Activated CD8-positive, alpha-beta T cell treated with anti-CD3 and anti-CD28 coated beads for 36 hours (primary cell): ENCODE measurements around the gene ANXA9. TPM values are rescaled to one million over a fixed set of nuclear protein-coding genes. Genes with fewer than 3 reads are reported as not detected.

Source experiments
- ATAC-seq: fragments of 200-7000 bp; cut with Tn5 transposase; one replicate; pipeline ENCODE4 v1.10.0; 2021; ENCODE audit warnings: mild to moderate bottlenecking, moderate library complexity
- CTCF ChIA-PET: fragments of 350-600 bp; sonication (Branson Sonifier 250); formaldehyde crosslinking; loops from one replicate; lab custom pipeline; 2021; ENCODE audit warnings: antibody characterized with exemption; lab: Charles Lee
- POLR2A ChIA-PET: fragments of 350-600 bp; sonication (Branson Sonifier 250); formaldehyde crosslinking; loops from one replicate; lab custom pipeline; 2021; ENCODE audit warnings: antibody characterized with exemption; lab: Charles Lee
- DNase-seq: peaks from one replicate; pipeline ENCODE4 v3.0.0-alpha.2; 2020
- H3K27ac Mint-ChIP-seq: one replicate; pipeline ENCODE4 v1.8.0; 2021; ENCODE audit warnings: mild to moderate bottlenecking, mixed read lengths
- H3K27me3 Mint-ChIP-seq: one replicate; pipeline ENCODE4 v1.8.0; 2021; ENCODE audit warnings: mixed read lengths
- H3K36me3 Mint-ChIP-seq: one replicate; pipeline ENCODE4 v1.8.0; 2021; ENCODE audit warnings: low read depth, mixed read lengths
- H3K4me1 Mint-ChIP-seq: one replicate; pipeline ENCODE4 v1.8.0; 2021; ENCODE audit warnings: low read depth, mixed read lengths
- H3K4me3 Mint-ChIP-seq: one replicate; pipeline ENCODE4 v1.8.0; 2021; ENCODE audit warnings: mild to moderate bottlenecking, moderate library complexity, mixed read lengths
- H3K9me3 Mint-ChIP-seq: one replicate; pipeline ENCODE4 v1.8.0; 2021; ENCODE audit warnings: mixed read lengths
- intact Hi-C: fragments of 100-400 bp; cut with micrococcal nuclease; formaldehyde crosslinking; loops from one replicate; pipeline ENCODE4 v1.10.0; 2022
- total RNA-seq, 2 experiments: library from RNA; stranded (reverse); gene quantifications; one replicate each; pipeline ENCODE4 v1.2.3, GENCODE V29; 2021
- TF ChIP-seq, protein P1 (sequence below): fragments of 200-600 bp; IDR thresholded peaks from one replicate; pipeline ENCODE4 v1.8.0; 2022; ENCODE audit warnings: antibody characterized with exemption, mild to moderate bottlenecking

ANXA9 gene
- total RNA-seq, 2 experiments from 2014 or later: 0.25 TPM; not detected in 1

DNA sequence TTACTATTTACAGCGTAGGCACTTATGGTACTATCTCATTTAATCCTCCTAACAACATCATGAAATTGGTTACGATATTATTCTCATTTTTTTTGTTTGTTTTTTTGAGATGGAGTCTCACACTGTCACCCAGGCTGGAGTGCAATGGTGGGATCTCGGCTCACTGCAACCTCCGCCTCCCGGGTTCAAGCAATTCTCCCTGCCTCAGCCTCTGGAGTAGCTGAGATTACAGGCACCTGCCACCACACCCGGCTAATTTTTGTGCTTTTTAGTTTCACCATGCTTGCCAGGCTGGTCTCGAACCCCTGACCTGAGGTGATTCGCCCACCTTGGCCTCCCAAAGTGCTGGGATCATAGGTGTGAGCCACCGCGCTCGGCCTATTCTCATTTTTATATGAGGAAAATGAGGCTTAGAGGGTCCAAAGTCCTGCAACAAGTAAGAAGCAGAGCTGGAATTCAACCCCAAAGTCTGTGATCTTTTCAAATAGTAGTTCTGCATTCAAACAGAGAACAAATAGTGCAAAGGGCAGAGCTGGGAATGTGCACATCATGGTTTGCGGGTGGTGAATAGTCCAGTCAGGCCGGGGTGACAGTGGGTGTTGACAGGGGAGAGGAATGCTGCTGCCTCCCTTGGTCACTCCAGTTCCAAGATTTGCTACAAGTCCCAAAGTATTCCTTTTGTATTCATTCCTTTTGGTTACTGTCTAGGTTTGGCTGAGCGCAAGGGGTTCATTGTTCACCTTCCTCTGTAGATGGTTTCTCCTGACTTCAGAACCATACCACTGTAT, 30.8 kb downstream of the ANXA9 start:
- CTCF ChIA-PET: interaction anchor here (0.7 to 3.9 kb wide), 7 partner anchors 11 to 628 kb away, joined by 3 to 14 read pairs (median 5); partner anchors contain the start of gene TNFAIP8L2
- intact Hi-C loops: no loop called here
- ATAC-seq: no peak
- Mint-ChIP-seq H3K27me3 (no peaks in the 10 kb centered on the region), H3K4me3 (no peak overlapping the region), H3K4me1 (peaks cover 38% of the 10 kb centered on the region), H3K9me3 (no peaks in the 10 kb centered on the region), H3K36me3 (peaks cover 3% of the 10 kb centered on the region), H3K27ac (no peak overlapping the region)
- DNase-seq: no peak
- POLR2A ChIA-PET: interaction anchor here (0.7 kb wide), 1 partner anchor 18 kb away, joined by 3 read pairs; no protein-coding TSS in a partner anchor
- TF ChIP-seq, protein P1, sequence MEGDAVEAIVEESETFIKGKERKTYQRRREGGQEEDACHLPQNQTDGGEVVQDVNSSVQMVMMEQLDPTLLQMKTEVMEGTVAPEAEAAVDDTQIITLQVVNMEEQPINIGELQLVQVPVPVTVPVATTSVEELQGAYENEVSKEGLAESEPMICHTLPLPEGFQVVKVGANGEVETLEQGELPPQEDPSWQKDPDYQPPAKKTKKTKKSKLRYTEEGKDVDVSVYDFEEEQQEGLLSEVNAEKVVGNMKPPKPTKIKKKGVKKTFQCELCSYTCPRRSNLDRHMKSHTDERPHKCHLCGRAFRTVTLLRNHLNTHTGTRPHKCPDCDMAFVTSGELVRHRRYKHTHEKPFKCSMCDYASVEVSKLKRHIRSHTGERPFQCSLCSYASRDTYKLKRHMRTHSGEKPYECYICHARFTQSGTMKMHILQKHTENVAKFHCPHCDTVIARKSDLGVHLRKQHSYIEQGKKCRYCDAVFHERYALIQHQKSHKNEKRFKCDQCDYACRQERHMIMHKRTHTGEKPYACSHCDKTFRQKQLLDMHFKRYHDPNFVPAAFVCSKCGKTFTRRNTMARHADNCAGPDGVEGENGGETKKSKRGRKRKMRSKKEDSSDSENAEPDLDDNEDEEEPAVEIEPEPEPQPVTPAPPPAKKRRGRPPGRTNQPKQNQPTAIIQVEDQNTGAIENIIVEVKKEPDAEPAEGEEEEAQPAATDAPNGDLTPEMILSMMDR: no peak

GRCh38 chr1:151013518-151013917, 31.4 kb downstream of the ANXA9 start:
- no peaks in the 10 kb centered on the region for H3K27me3 Mint-ChIP-seq
- H3K36me3 Mint-ChIP-seq: peaks cover 3% of the 10 kb centered on the region
- ATAC-seq (no peak), DNase-seq (no peak)
- TF ChIP-seq, protein P1: no peak
- intact Hi-C loops: no loop called here
- H3K27ac Mint-ChIP-seq: no peak overlapping the region
- ChIA-PET CTCF (interaction anchor here (1.6 kb wide), 1 partner anchor 11 kb away, joined by 7 read pairs; no protein-coding TSS in a partner anchor), POLR2A (no interaction called here)
- no peaks in the 10 kb centered on the region for H3K9me3 Mint-ChIP-seq
- no peak overlapping the region for H3K4me3 Mint-ChIP-seq
- peaks cover 36% of the 10 kb centered on the region for H3K4me1 Mint-ChIP-seq

DNA sequence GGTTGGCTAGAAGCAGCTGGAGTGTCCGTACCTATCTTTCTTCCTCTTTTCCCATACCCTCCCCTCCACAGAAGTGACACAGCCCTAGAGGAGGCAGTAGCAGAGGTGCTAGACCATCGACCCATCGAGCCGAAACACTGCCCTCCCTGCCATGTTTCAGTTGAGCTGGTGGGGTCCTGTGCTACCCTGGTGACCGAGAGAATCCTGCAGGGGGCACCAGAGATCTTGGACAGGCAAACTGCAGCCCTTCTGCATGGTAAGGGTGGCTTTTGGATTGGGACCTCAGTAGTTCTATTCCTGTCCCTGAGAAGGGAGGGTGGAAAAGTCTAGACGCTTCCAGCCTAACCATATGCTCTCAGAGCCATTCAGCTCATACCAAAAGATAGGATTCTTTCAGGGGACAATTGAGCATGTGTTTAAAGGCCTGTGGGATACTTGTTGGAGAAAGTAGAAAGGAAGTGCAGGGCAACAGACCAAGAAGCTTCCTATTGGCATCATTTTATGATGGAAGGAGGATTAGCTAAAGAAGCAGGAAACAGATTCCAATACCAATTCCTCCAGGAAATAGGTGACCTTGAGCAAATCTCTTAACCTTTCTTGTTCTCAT, 42.6 kb downstream of the ANXA9 start:
- H3K36me3 Mint-ChIP-seq: peaks cover 11% of the 10 kb centered on the region
- H3K27ac Mint-ChIP-seq: peak overlapping the region; percentile 3
- ChIA-PET POLR2A (interaction anchor here (0.5 to 1.0 kb wide), 6 partner anchors 34 to 204 kb away, joined by 3 to 5 read pairs (median 3); no protein-coding TSS in a partner anchor), CTCF (interaction anchor here (0.7 to 3.6 kb wide), 39 partner anchors 12 to 361 kb away, joined by 3 to 56 read pairs (median 5); partner anchors contain the start of genes BNIPL, C1orf56, CDC42SE1 and MINDY1)
- H3K9me3 Mint-ChIP-seq: no peaks in the 10 kb centered on the region
- DNase-seq: peak; percentile 94
- H3K4me3 Mint-ChIP-seq: peak overlapping the region; percentile 31
- no peaks in the 10 kb centered on the region for H3K27me3 Mint-ChIP-seq
- TF ChIP-seq, protein P1: peak; percentile 82
- H3K4me1 Mint-ChIP-seq: peaks cover 4% of the 10 kb centered on the region
- peak; percentile 99 for ATAC-seq
- intact Hi-C loops: loop anchor here (5.0 kb wide), 1 partner anchor 33 kb away; the partner anchor contains the start of gene CDC42SE1

DNA sequence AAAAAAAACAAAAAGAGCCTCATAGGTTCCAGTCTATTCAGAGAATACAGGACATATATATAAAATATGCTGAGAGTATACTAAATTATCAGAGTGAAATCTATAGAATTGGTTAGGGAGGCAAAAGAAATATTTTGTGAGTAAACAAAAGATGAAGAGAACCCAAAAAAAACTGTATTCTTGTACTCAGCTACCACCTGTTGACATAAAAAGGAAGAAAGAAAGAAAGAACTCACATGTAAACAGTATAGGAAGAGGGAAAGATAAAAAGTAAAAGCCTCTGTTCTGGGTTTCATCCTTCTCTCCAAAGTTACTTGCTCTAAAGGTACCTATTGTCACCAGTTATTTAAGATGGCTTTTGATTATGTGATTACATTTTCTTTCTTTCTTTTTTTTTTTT, 44.4 kb downstream of the ANXA9 start:
- no peak for DNase-seq
- no peak overlapping the region for H3K27ac Mint-ChIP-seq
- CTCF ChIA-PET: interaction anchor here (1.0 to 3.6 kb wide), 6 partner anchors 10 to 225 kb away, joined by 3 to 56 read pairs (median 4); partner anchors contain the start of genes BNIPL and C1orf56
- POLR2A ChIA-PET: no interaction called here
- TF ChIP-seq, protein P1: no peak
- H3K36me3 Mint-ChIP-seq: peaks cover 15% of the 10 kb centered on the region
- ATAC-seq: no peak
- no peaks in the 10 kb centered on the region for H3K9me3 Mint-ChIP-seq
- peaks cover 4% of the 10 kb centered on the region for H3K4me1 Mint-ChIP-seq
- H3K27me3 Mint-ChIP-seq: no peaks in the 10 kb centered on the region
- H3K4me3 Mint-ChIP-seq: no peak overlapping the region
- intact Hi-C loops: no loop called here
